DMS 273 (cell line): Measurements from ENCODE around the gene MIEN1.
"Not testable (repeated sequence)": the region's sequence is repeated elsewhere in the genome, so short reads cannot be mapped to it uniquely, and the experiment has no call there.

ENCODE experiments used
- DNase-seq: peaks from one replicate; lab custom pipeline; 2025; ENCODE audit not compliant: unreplicated experiment; lab: John Stamatoyannopoulos, UW

The MIEN1 gene

GRCh38 chr17:39701012-39701783 lies 29.1 kb downstream of the MIEN1 start:
- DNase-seq, result no peak

GRCh38 chr17:39700148-39700987 lies 30.0 kb downstream of the MIEN1 start:
- DNase-seq, result no peak

- DNase-seq, result peak; percentile 22
Measured at GRCh38 chr17:39699818-39700147, 30.5 kb downstream of the MIEN1 start, which contains the start of gene ERBB2. Gene ERBB2 (plus strand): TSS chr17:39700064. CDS start chr17:39700239, 175 bp downstream.

GRCh38 chr17:39699157-39699817 lies 31.0 kb downstream of the MIEN1 start:
- not testable (repeated sequence) for DNase-seq

GRCh38 chr17:39697961-39698360 lies 32.4 kb downstream of the MIEN1 start:
- DNase-seq, result no peak

GRCh38 chr17:39696731-39697130 lies 33.6 kb downstream of the MIEN1 start:
- no peak for DNase-seq

- DNase-seq, result no peak
Measured at GRCh38 chr17:39695089-39695474, 35.2 kb downstream of the MIEN1 start.

GRCh38 chr17:39694593-39694992 lies 35.7 kb downstream of the MIEN1 start:
- no peak for DNase-seq

- no peak for DNase-seq
Measured at GRCh38 chr17:39688945-39689344, 41.4 kb downstream of the MIEN1 start.

GRCh38 chr17:39688475-39688835 lies 41.9 kb downstream of the MIEN1 start:
- DNase-seq, result no peak

GRCh38 chr17:39687546-39688474 lies 42.5 kb downstream of the MIEN1 start, which contains the start of gene PGAP3:
Gene PGAP3 (minus strand): TSS chr17:39688057. CDS start chr17:39688014, 43 bp downstream.
- DNase-seq, result peak; percentile 96

GRCh38 chr17:39687101-39687545 lies 43.2 kb downstream of the MIEN1 start:
- no peak for DNase-seq

- DNase-seq, result no peak
Measured at GRCh38 chr17:39684369-39685192, 45.8 kb downstream of the MIEN1 start.

GRCh38 chr17:39683295-39683939 lies 46.9 kb downstream of the MIEN1 start:
- no peak for DNase-seq

GRCh38 chr17:39679521-39680192 lies 50.7 kb downstream of the MIEN1 start:
- DNase-seq, result no peak
